HG02763 (cell line): Measurements from ENCODE around the gene RBMY1D.
"Not testable (repeated sequence)": the region's sequence is repeated elsewhere in the genome, so short reads cannot be mapped to it uniquely, and the experiment has no call there.

Experiments used
- ATAC-seq: cut with Tn5 transposase; IDR thresholded peaks from one replicate; pipeline ENCODE4 v1.9.1; 2021; ENCODE audit warnings: mild to moderate bottlenecking, moderate library complexity; ENCODE audit not compliant: unreplicated experiment

The RBMY1D gene

DNA sequence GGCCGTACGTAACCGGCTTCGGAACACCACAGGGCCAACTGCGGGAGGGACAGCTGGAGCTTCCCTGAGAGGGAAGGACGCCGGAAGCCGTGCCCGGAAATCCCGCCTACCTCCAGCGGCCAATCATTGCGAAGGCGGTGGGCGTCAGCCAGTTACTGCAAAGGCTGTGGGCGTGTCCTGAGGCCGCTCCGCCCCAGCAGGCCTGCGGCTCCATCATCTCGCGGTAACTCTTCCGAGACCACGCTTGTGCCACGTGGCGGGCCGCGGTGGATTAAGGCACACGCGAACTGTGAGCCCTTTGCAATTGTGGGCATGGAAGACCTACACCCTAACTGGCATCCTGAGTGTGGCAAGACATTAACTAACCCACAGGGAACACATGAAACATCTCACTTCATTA lies at the start of gene RBMY1D:
TSS of gene RBMY1D (minus strand) at position 101 of the 400 bp plus-strand sequence. CDS start 2,013 bp downstream, outside the sequence.
- not testable (repeated sequence) for ATAC-seq

DNA sequence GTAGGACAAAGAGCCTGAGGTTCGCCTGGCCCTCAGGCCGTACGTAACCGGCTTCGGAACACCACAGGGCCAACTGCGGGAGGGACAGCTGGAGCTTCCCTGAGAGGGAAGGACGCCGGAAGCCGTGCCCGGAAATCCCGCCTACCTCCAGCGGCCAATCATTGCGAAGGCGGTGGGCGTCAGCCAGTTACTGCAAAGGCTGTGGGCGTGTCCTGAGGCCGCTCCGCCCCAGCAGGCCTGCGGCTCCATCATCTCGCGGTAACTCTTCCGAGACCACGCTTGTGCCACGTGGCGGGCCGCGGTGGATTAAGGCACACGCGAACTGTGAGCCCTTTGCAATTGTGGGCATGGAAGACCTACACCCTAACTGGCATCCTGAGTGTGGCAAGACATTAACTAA lies 23.6 kb upstream of the RBMY1D start, which contains the start of gene RBMY1E:
TSS of gene RBMY1E (minus strand) at position 101 of the 400 bp plus-strand sequence. CDS start 1,978 bp downstream, outside the sequence.
- ATAC-seq = not testable (repeated sequence)

DNA sequence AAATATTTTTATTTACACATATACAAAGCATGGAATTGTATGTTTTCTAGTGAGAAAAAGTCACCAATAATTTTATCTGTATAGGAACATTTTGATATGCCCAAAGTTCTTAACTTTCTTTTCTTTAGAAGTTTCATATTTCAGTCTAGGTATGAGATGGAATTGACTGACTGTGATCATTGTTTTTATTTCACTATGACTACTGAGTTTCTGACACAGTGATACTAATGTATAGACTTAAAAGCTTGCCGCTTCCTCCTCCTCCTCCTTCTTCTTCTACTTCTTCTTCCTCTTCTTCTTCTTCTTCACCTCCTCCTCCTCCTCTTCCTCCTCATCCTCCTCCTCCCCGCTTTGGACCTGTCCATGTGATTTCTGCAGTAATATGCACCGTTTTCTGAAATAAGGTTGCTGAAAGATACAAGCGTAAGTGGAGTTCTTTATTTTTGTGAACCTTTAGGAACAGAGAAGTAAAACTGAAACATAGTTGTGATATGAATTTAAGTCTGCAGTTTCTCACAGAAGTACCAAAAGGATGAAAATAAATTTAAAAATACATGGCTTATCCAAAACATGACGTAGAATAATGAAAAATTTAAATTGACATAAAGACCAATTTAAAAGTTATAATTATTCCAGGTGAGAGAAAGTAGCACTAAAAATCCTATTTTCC lies 24.8 kb downstream of the RBMY1D start:
- ATAC-seq = not testable (repeated sequence)

DNA sequence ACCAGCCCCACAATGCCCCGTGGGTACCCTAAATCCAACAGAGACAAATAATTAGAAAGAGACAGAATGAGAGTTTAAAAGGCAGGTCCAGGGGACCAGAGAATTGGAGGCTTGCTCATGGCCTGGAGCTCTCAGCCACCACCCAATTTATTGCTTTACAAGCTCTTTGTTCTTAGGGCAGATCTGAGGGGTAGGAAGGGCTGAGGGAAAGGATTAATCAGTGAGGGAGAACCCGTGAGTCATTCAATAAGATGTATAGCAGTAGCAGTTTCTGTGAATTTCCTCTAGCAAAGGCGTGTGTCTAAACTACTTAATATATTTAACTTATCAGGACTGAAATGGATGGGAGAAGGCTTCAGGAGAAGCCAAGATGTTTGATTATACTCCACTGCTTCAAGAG lies 48.8 kb downstream of the RBMY1D start:
- no peak for ATAC-seq

DNA sequence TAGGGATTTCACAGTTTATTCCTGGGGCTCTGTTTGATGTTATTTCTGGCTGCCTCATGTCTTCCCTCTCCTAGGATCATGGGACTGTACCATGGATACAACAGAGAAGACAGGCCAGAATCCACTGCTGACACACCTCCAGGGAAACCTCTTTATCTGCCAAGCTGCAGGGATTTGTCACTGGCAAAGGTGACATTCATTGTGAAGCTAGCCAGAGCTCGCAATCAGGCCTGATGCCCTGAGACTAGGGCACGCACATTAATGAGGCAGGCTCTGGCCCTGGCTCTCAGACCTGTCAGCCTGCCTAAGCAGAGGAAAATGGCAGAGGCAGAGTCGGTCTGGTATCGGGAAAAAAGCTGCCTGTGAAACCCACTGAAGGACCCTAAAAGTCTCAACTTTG lies 52.2 kb downstream of the RBMY1D start:
- ATAC-seq = no peak

DNA sequence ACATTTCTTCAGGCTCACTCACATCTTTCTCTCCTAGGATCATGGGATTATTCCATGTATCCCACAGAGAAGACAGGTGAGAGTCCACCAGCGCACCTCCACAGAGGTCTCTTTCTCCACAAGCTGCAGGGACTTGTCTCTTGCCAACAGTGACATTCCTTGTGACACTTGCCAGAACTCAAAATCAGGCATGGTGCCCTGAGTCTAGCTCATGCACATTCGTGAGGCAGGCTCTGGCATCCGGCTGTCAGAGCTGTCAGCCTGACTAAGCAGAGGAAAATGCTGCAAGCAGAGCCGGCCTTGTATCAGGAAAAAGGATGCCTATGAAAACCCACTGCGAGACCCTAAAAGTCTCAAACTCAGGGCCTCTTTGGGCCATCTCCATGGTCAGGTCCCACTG lies 54.8 kb downstream of the RBMY1D start:
- no peak for ATAC-seq

DNA sequence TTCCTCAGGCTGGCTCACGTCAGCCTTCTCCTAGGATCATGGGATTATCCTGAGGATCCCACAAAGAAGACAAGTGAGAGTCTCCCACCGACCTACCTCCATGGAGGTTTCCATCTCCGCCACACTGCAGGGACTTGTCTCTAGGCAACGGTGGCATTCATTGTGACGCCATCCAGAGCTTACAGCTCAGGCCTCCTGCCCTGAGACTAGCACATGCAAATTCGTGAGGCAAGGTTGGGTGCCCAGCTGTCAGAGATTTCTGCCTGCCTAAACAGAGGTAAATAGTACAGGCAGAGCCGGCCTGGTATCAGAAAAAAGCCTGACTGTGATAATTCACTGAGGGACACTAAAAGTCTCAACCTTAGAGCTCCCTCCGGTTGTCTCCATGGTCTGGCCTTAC lies 58.0 kb downstream of the RBMY1D start:
- ATAC-seq = no peak

DNA sequence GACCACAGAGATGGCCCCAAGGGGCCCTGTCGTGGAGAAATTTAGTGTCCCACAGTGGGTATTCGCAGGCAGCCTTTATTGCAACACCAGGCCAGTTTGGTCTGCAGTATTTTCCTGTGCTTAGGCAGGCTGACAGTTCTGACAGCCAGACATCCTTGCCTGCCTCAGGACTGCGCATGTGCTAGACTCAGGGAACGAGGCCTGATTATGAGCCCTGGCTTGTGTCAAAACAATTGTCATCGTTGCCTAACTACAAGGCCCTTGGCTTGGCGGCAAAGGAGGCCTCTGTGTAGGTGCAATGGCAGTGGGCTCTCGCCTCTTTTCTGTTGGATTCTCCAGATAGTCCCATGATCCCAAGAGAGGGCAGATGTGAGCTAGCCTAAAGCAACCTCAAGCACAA lies 59.3 kb downstream of the RBMY1D start:
- no peak for ATAC-seq
